ENCODE results near the gene ABLIM1.

ABLIM1 gene

GRCh38 chr10:114571316-114571999 lies 86.6 kb downstream of the ABLIM1 start:
- DNase-seq (ENCODE audit: low read depth), result no peak
- no peak for TF ChIP-seq CTCF (conservative IDR thresholded peaks at IDR 0.05; ENCODE audit: low read length)

GRCh38 chr10:114566064-114566463 lies 92.0 kb downstream of the ABLIM1 start:
- DNase-seq (ENCODE audit: low read depth), result no peak
- TF ChIP-seq CTCF (conservative IDR thresholded peaks at IDR 0.05; ENCODE audit: low read length), result no peak
- H3K4me3 ChIP-seq (ENCODE audit: low read length), result no peak overlapping the region

More at GRCh38 chr10:114571316-114571999, 86.6 kb downstream of the ABLIM1 start:
- no peak overlapping the region for H3K4me3 ChIP-seq (ENCODE audit: low read length)

- no peak for TF ChIP-seq CTCF (conservative IDR thresholded peaks at IDR 0.05; ENCODE audit: low read length)
- peak; percentile 36 for DNase-seq (ENCODE audit: low read depth)
Measured at GRCh38 chr10:114565066-114565465, 93.0 kb downstream of the ABLIM1 start.

GRCh38 chr10:114561008-114561523 lies 97.0 kb downstream of the ABLIM1 start:
- no peak overlapping the region for H3K4me3 ChIP-seq (ENCODE audit: low read length)
- no peak for TF ChIP-seq CTCF (conservative IDR thresholded peaks at IDR 0.05; ENCODE audit: low read length)
- no peak for DNase-seq (ENCODE audit: low read depth)

More at GRCh38 chr10:114565066-114565465, 93.0 kb downstream of the ABLIM1 start:
- H3K4me3 ChIP-seq (ENCODE audit: low read length), result no peak overlapping the region

- no peak for DNase-seq (ENCODE audit: low read depth)
- no peak overlapping the region for H3K4me3 ChIP-seq (ENCODE audit: low read length)
- TF ChIP-seq CTCF (conservative IDR thresholded peaks at IDR 0.05; ENCODE audit: low read length), result no peak
Measured at GRCh38 chr10:114560144-114560543, 97.9 kb downstream of the ABLIM1 start.

- no peak for DNase-seq (ENCODE audit: low read depth)
- H3K4me3 ChIP-seq (ENCODE audit: low read length), result no peak overlapping the region
- TF ChIP-seq CTCF (conservative IDR thresholded peaks at IDR 0.05; ENCODE audit: low read length), result no peak
Measured at GRCh38 chr10:114559636-114560035, 98.4 kb downstream of the ABLIM1 start.

- no peak overlapping the region for H3K4me3 ChIP-seq (ENCODE audit: low read length)
- no peak for DNase-seq (ENCODE audit: low read depth)
- no peak for TF ChIP-seq CTCF (conservative IDR thresholded peaks at IDR 0.05; ENCODE audit: low read length)
Measured at GRCh38 chr10:114557854-114558253, 100.2 kb downstream of the ABLIM1 start.

All from AG10803 (cell line).